ENCODE measurements around the gene OLFML3. TPM values are rescaled to one million over a fixed set of nuclear protein-coding genes. Genes with fewer than 3 reads are reported as not detected.

The OLFML3 gene
- 96.5 and 104 TPM in 2 replicates for total RNA-seq (2014; rRNA removed; shearing (Covaris generic))

- Histone ChIP-seq H3K27ac (peak within 1 kb of the TSS; percentile 90), H3K27me3 (no peaks in the 10 kb centered on the region), H3K9me3 (replicated peaks) (no peaks in the 10 kb centered on the region), H3K4me1 (peaks cover 55% of the 10 kb centered on the region), H3K4me3 (peak within 1 kb of the TSS; percentile 53), H3K36me3 (peaks cover 3% of the 10 kb centered on the region; the same call in 1 of the 2 replicates)
- DNase-seq, result peak; percentile 92 to 96
Measured at GRCh38 chr1:113978863-113979702, at the start of gene OLFML3. OLFML3 (plus strand) TSS chr1:113979474; CDS start chr1:113979517, 43 bp downstream.

DNA sequence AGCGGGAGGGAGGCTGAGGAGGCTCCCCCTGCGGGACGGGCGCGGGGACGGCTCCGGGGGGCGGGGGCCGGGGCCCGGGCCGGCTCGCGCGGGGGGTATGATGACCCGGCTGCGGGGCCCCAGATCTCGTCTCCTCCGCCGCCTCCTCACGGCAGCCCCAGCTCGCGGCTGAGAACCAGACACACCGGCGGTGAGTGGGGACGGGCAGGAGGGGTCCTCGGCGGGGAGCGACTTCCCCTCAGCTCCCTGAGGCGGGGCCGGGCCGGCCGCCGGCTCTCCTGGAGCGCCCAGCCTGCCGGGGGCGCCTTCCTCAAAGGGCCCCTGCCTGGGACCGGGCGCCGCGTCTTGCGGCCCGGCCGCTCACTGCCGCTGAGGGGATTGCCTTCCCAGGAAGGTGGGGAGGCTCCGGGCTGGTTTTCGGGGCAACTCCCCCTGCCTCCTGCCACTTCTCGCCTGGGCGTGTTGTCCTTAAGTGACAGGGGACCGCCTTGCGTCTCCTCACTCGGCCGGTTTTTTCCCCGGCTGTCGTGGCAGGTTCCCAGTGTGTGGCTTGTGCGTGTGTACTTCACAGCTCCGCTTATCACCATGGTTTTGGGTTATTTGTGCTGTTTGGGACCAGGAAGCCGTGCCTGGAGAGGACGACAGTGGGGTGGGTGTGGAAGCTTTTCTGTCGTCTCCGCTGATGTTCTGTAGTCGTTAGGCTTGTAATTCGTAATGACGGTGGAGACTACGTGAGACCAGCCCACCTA is 49.4 kb upstream of the OLFML3 start:
- H3K9me3 ChIP-seq (replicated peaks), result no peaks in the 10 kb centered on the region
- no peaks in the 10 kb centered on the region for H3K27me3 ChIP-seq
- H3K4me1 ChIP-seq, result peaks cover 9% of the 10 kb centered on the region
- H3K36me3 ChIP-seq, result no peaks in the 10 kb centered on the region
- DNase-seq, result peak; percentile 30 to 47
- H3K4me3 ChIP-seq, result peak overlapping the region; percentile 87
- peak overlapping the region; percentile 31 for H3K27ac ChIP-seq

GRCh38 chr1:113930499-113931161 is 48.6 kb upstream of the OLFML3 start:
- H3K4me3 ChIP-seq, result peak overlapping the region; percentile 87
- peak in 1 of 2 experiments; percentile 31 for DNase-seq
- peaks cover 9% of the 10 kb centered on the region for H3K4me1 ChIP-seq
- H3K36me3 ChIP-seq, result no peaks in the 10 kb centered on the region
- H3K27ac ChIP-seq, result peak overlapping the region; percentile 31; the same call in 1 of the 2 replicates
- H3K9me3 ChIP-seq (replicated peaks), result no peaks in the 10 kb centered on the region
- H3K27me3 ChIP-seq, result no peaks in the 10 kb centered on the region

GRCh38 chr1:113931451-113931851 is 47.8 kb upstream of the OLFML3 start:
- Histone ChIP-seq H3K36me3 (no peaks in the 10 kb centered on the region), H3K27ac (no peak overlapping the region), H3K27me3 (no peaks in the 10 kb centered on the region), H3K4me3 (peak overlapping the region; percentile 87), H3K9me3 (replicated peaks) (no peaks in the 10 kb centered on the region), H3K4me1 (peaks cover 9% of the 10 kb centered on the region)
- peak in 1 of 2 experiments; percentile 16 for DNase-seq

DNA sequence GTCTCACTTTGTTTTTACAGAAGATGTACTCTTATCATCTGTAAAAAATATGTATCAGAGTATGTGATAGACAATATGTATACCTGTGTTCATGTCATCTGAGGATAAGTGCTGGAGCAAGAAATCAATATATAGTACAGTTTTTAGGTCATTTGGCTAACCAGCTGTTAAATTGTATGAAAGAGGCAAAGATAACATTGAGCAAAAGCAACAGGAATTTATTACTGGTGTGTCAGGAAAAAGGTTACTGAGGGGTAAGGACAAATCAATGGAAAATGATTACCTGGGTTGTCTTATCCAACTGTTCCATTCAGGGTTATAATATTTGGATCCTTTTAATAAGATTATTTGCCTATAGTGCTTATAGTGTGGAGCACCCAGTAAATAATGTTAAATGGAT is 45.3 kb upstream of the OLFML3 start:
- DNase-seq, result no peak
- H3K27me3 ChIP-seq, result no peaks in the 10 kb centered on the region
- no peaks in the 10 kb centered on the region for H3K36me3 ChIP-seq
- H3K9me3 ChIP-seq (replicated peaks), result no peaks in the 10 kb centered on the region
- peaks cover 9% of the 10 kb centered on the region for H3K4me1 ChIP-seq
- H3K27ac ChIP-seq, result no peak overlapping the region
- H3K4me3 ChIP-seq, result no peak overlapping the region

GRCh38 chr1:113934511-113935055 is 44.7 kb upstream of the OLFML3 start:
- H3K27me3 ChIP-seq, result no peaks in the 10 kb centered on the region
- no peak overlapping the region for H3K27ac ChIP-seq
- H3K4me1 ChIP-seq, result peaks cover 9% of the 10 kb centered on the region
- DNase-seq, result no peak
- no peaks in the 10 kb centered on the region for H3K9me3 ChIP-seq (replicated peaks)
- no peaks in the 10 kb centered on the region for H3K36me3 ChIP-seq
- H3K4me3 ChIP-seq, result no peak overlapping the region

DNA sequence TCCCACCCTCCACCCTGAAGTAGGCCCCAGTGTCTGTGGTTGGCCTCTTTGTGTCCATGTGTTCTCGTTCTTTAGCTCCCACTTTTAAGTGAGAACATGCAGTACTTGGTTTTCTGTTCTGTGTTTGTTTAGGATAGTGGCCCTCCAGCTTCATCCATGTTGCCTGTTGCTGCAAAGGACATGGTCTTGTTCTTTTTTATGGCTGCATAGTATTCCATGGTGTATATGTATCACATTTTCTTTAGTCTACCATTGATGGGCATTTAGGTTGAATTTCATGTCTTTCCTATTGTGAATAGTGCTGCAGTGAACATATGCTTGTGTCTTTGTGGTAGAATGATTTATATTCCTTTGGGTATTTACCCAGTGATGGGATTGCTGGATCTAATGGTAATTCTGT is 44.1 kb upstream of the OLFML3 start:
- no peaks in the 10 kb centered on the region for H3K27me3 ChIP-seq
- no peaks in the 10 kb centered on the region for H3K36me3 ChIP-seq
- H3K4me1 ChIP-seq, result peaks cover 9% of the 10 kb centered on the region
- DNase-seq, result no peak
- H3K9me3 ChIP-seq (replicated peaks), result no peaks in the 10 kb centered on the region
- no peak overlapping the region for H3K27ac ChIP-seq
- no peak overlapping the region for H3K4me3 ChIP-seq

GRCh38 chr1:113935970-113936369 is 43.3 kb upstream of the OLFML3 start:
- Histone ChIP-seq H3K9me3 (replicated peaks) (no peaks in the 10 kb centered on the region), H3K4me3 (no peak overlapping the region), H3K4me1 (peaks cover 9% of the 10 kb centered on the region), H3K27me3 (no peaks in the 10 kb centered on the region), H3K27ac (no peak overlapping the region), H3K36me3 (peaks cover under 1% of the 10 kb centered on the region)
- DNase-seq, result no peak

GRCh38 chr1:113937146-113937545 is 42.1 kb upstream of the OLFML3 start:
- no peaks in the 10 kb centered on the region for H3K27me3 ChIP-seq
- peaks cover 10% of the 10 kb centered on the region for H3K36me3 ChIP-seq
- no peak overlapping the region for H3K4me3 ChIP-seq
- no peak overlapping the region for H3K27ac ChIP-seq
- H3K9me3 ChIP-seq (replicated peaks), result no peaks in the 10 kb centered on the region
- H3K4me1 ChIP-seq, result no peaks in the 10 kb centered on the region
- no peak for DNase-seq

- Histone ChIP-seq H3K27me3 (no peaks in the 10 kb centered on the region), H3K36me3 (peaks cover 20% of the 10 kb centered on the region), H3K4me1 (no peaks in the 10 kb centered on the region), H3K4me3 (no peak overlapping the region), H3K9me3 (replicated peaks) (no peaks in the 10 kb centered on the region), H3K27ac (no peak overlapping the region)
- DNase-seq, result no peak
Measured at GRCh38 chr1:113938192-113938591, 41.1 kb upstream of the OLFML3 start.

DNA sequence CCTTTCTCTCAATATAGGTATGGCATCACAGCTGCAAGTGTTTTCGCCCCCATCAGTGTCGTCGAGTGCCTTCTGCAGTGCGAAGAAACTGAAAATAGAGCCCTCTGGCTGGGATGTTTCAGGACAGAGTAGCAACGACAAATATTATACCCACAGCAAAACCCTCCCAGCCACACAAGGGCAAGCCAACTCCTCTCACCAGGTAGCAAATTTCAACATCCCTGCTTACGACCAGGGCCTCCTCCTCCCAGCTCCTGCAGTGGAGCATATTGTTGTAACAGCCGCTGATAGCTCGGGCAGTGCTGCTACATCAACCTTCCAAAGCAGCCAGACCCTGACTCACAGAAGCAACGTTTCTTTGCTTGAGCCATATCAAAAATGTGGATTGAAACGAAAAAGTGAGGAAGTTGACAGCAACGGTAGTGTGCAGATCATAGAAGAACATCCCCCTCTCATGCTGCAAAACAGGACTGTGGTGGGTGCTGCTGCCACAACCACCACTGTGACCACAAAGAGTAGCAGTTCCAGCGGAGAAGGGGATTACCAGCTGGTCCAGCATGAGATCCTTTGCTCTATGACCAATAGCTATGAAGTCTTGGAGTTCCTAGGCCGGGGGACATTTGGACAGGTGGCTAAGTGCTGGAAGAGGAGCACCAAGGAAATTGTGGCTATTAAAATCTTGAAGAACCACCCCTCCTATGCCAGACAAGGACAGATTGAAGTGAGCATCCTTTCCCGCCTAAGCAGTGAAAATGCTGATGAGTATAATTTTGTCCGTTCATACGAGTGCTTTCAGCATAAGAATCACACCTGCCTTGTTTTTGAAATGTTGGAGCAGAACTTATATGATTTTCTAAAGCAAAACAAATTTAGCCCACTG is 38.7 kb upstream of the OLFML3 start:
- Histone ChIP-seq H3K36me3 (peaks cover 32% of the 10 kb centered on the region), H3K27ac (no peak overlapping the region), H3K27me3 (no peaks in the 10 kb centered on the region), H3K9me3 (replicated peaks) (no peaks in the 10 kb centered on the region), H3K4me3 (no peak overlapping the region), H3K4me1 (no peaks in the 10 kb centered on the region)
- no peak for DNase-seq

DNA sequence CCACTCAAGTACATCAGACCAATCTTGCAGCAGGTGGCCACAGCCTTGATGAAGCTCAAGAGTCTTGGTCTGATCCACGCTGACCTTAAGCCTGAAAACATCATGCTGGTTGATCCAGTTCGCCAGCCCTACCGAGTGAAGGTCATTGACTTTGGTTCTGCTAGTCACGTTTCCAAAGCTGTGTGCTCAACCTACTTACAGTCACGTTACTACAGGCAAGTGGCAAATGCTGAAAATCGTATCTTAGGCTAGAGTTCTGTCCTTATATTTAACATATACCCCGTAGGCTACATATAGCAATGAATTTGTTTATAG is 38.1 kb upstream of the OLFML3 start:
- Histone ChIP-seq H3K27ac (no peak overlapping the region), H3K4me1 (no peaks in the 10 kb centered on the region), H3K4me3 (no peak overlapping the region), H3K36me3 (peaks cover 38% of the 10 kb centered on the region), H3K27me3 (no peaks in the 10 kb centered on the region), H3K9me3 (replicated peaks) (no peaks in the 10 kb centered on the region)
- no peak for DNase-seq

GRCh38 chr1:113942527-113942926 is 36.7 kb upstream of the OLFML3 start:
- Histone ChIP-seq H3K27ac (no peak overlapping the region), H3K4me1 (no peaks in the 10 kb centered on the region), H3K27me3 (no peaks in the 10 kb centered on the region), H3K9me3 (replicated peaks) (no peaks in the 10 kb centered on the region), H3K4me3 (no peak overlapping the region), H3K36me3 (peaks cover 40% of the 10 kb centered on the region)
- no peak for DNase-seq
